Activated CD8-positive, alpha-beta memory T cell treated with anti-CD3 and anti-CD28 coated beads, Interleukin-2, amount 10 ng/mL, durations not matched to agents 7 days and 5 days (primary cell): ENCODE results near the gene TCEAL9. TPM values are rescaled to one million over a fixed set of nuclear protein-coding genes. Genes with fewer than 3 reads are reported as not detected.

Experiments used
- total RNA-seq, 2 experiments: library from RNA; stranded (reverse); gene quantifications; one replicate each; pipeline ENCODE4 v1.2.3, GENCODE V29; 2021

Gene TCEAL9
- total RNA-seq, 2 experiments from 2014 or later = 1.5 to 2.4 TPM

Other genes with a start within 250 kb of the TCEAL9 start
- gene BEX4, start 141.4 kb upstream of the TCEAL9 start, total RNA-seq = 10 to 100 TPM in 1 of 2 experiments, 1 to 10 TPM in 1; 8.3 to 12.4 TPM
- 10 to 100 TPM; 28.5 to 31.9 TPM for gene TCEAL8, start 101.4 kb upstream of the TCEAL9 start, total RNA-seq
- not detected for gene TCEAL5, start 79.8 kb upstream of the TCEAL9 start, total RNA-seq
- gene BEX2, start 45.5 kb upstream of the TCEAL9 start, total RNA-seq = 1 to 10 TPM; 3.5 to 5.3 TPM
- gene TCEAL7, start 26.3 kb upstream of the TCEAL9 start, total RNA-seq = not detected
- gene BEX3, start 20.0 kb downstream of the TCEAL9 start, total RNA-seq = 1 to 10 TPM; 9.2 to 9.9 TPM
- under 1 TPM in 1 of 2 experiments, not detected in 1; 0.19 TPM for gene RAB40A, start 163.0 kb downstream of the TCEAL9 start, total RNA-seq
- gene TCEAL4, start 229.0 kb downstream of the TCEAL9 start, total RNA-seq = 1 to 10 TPM; 3.5 to 5.0 TPM